ENCODE data around the gene ALPK3.
A peak's percentile ranks its signal among the peaks of the same experiment; 100 is the strongest.

The ALPK3 gene

DNA sequence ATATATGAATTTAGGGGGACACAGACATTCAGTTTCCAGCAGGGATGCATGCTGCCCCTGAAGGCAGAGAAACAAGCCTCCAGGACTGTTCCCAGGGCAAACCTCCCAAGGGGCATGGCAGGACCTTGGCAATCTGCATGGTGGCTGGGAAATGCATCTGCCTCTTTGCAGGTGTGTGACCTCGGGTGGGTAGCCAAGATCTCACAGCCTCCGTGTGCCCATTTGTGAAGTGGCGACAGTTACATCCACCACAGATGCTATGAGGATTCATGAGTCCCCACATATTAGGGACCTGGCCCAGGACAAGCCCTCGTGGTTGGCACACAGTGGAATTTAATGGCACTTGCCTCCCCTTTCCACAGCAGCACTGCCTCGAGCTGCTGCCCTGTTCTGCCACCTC lies 97.2 kb downstream of the ALPK3 start:
- no peak overlapping the region for H3K4me3 ChIP-seq (ENCODE audit: low read length)
- DNase-seq (ENCODE audit: low read depth): no peak
- TF ChIP-seq, protein P1, sequence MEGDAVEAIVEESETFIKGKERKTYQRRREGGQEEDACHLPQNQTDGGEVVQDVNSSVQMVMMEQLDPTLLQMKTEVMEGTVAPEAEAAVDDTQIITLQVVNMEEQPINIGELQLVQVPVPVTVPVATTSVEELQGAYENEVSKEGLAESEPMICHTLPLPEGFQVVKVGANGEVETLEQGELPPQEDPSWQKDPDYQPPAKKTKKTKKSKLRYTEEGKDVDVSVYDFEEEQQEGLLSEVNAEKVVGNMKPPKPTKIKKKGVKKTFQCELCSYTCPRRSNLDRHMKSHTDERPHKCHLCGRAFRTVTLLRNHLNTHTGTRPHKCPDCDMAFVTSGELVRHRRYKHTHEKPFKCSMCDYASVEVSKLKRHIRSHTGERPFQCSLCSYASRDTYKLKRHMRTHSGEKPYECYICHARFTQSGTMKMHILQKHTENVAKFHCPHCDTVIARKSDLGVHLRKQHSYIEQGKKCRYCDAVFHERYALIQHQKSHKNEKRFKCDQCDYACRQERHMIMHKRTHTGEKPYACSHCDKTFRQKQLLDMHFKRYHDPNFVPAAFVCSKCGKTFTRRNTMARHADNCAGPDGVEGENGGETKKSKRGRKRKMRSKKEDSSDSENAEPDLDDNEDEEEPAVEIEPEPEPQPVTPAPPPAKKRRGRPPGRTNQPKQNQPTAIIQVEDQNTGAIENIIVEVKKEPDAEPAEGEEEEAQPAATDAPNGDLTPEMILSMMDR (IDR thresholded peaks at IDR 0.05; ENCODE audit: insufficient read depth, low read depth, low read length, missing control alignments): no peak

DNA sequence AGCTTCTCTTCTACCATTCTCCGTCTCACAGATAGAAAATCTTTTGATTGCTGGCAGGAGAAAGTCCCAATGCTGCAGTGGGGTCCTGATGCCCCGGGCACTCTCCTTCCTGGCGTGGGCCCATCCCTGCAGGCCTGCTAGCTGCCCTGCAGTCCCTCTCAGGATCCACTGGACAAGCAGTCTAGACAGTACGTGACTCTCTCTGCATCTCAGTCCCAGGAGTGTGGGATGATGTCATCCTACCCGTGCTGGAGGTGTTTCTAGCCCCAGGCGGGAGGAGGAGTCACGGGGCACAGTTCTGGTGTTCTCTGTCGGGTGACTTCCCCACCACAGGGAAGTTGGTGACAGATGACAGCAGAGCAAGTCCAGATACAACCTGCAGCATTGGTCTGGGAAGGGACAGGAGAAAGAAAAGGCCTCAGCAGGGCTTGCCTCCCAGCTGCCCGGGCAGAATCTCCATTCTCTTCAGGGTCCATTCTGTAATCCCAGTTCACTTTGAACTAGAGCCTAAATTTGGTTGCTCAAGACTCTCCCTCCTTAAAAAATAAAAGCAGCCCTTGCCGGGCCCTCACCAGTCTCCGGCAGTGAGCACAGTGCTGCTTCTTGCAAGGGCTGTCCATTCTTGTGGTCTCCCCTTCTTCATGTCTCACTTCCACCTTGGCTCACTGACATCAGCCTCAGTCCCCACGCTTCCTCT lies 97.9 kb downstream of the ALPK3 start:
- DNase-seq (ENCODE audit: low read depth): peak; percentile 95
- no peak overlapping the region for H3K4me3 ChIP-seq (ENCODE audit: low read length)

DNA sequence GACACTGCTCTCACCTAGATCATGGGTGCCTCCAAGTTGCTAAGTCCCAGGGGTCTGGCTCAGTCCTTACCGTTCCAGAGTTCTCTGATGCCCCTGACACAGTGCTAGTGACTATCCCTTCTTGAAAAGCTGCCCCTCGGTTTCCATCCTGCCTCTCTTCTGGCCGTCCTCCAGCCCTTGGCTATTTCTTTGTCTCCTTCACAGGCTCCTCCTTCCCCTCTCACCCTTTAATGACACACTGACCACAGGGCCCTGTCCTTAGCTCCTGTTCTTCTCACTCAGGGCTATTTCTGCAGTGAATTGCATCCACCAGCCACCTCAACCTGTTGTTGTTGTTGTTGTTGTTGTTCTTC lies 98.4 kb downstream of the ALPK3 start:
- H3K4me3 ChIP-seq (ENCODE audit: low read length): no peak overlapping the region
- TF ChIP-seq, protein P1 (IDR thresholded peaks at IDR 0.05; ENCODE audit: insufficient read depth, low read depth, low read length, missing control alignments): no peak
- DNase-seq (ENCODE audit: low read depth): no peak

More for the DNA sequence above, 97.9 kb downstream of the ALPK3 start:
- TF ChIP-seq, protein P1 (IDR thresholded peaks at IDR 0.05; ENCODE audit: insufficient read depth, low read depth, low read length, missing control alignments): no peak

DNA sequence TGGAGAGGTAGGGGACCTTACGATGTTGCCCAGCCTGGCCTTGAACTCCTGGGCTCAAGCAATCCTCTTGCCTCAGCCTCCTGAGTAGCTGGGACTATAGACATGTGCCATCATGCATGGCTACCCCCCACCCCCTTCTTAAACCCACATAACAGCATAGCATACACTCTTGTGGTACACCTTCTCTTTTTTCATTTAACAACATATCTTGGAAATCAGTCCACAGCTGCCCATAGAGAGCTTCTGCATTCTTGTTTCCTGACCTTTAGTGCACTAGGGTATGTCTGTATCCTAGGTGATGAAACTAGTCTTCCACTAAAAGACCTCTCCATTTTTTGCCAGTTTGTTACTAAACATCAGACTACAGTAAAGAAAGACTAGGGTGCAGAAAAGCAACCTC lies 100.3 kb downstream of the ALPK3 start:
- TF ChIP-seq, protein P1 (IDR thresholded peaks at IDR 0.05; ENCODE audit: insufficient read depth, low read depth, low read length, missing control alignments): no peak
- no peak overlapping the region for H3K4me3 ChIP-seq (ENCODE audit: low read length)
- no peak for DNase-seq (ENCODE audit: low read depth)

DNA sequence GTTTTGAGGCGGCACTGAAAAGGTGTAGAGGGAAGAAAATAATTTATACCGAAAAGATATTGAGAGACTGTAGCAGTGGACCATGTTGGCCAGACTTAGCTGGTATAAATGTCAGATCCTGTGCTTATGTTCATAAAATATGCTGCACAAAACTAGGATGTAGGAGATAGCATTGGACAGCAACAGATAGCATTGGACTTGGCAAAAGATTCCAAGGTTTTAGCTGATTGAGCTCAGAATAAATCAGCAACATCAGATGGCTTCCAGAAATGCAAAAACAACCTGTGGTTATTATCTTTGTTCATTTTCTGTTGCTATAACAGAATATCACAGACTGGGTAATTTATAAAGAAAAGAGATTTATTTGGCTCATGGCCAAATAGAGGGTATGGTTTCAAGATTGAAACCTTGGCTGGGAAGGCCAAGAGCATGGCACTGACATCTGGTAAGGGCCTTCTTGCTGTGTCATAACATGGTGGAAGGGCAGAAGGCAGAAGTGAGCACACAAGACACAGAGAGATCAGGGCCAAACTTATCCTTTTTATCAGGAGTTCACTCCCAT lies 102.0 kb downstream of the ALPK3 start:
- DNase-seq (ENCODE audit: low read depth): no peak
- no peak overlapping the region for H3K4me3 ChIP-seq (ENCODE audit: low read length)
- TF ChIP-seq, protein P1 (IDR thresholded peaks at IDR 0.05; ENCODE audit: insufficient read depth, low read depth, low read length, missing control alignments): no peak

DNA sequence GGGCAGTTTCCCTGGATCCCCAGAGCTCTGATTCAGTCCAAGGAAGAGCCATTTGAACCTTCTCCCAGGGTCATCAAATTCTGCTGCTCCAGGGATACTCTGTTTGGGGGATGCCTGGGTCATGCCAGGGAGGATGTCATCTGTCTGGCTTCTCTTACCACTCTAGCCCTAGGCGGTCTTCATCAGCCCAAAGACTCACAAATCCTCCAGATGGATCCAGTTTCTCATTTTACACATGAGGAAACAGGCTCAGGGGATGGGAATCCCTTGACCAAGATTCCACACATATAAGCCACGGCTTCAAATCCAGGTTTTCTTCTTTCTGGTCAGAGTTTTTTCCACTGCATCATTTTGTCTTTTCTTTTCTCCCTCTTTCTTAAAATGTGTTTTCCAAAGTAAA lies 104.0 kb downstream of the ALPK3 start:
- no peak for DNase-seq (ENCODE audit: low read depth)
- TF ChIP-seq, protein P1 (IDR thresholded peaks at IDR 0.05; ENCODE audit: insufficient read depth, low read depth, low read length, missing control alignments): no peak
- H3K4me3 ChIP-seq (ENCODE audit: low read length): no peak overlapping the region

DNA sequence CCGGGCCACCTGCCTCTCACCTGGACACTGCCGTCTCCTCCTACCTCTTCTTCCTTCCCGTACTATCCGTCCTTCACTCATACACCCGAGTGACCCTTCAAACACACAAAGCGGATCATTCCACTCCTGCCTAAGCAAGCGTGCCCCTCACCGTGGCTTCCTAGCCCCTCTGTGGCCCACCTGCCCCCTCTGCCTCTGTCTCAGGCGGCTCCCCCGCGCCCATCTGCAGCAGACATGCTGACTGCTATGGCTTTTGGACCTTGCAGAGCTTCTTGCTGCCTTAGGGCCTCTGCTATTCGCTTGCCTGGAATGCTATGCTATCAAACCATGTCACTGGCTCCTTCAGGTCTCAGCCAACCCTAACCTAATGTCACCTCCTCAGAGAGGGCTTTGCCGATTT lies 105.4 kb downstream of the ALPK3 start:
- DNase-seq (ENCODE audit: low read depth): no peak
- TF ChIP-seq, protein P1 (IDR thresholded peaks at IDR 0.05; ENCODE audit: insufficient read depth, low read depth, low read length, missing control alignments): no peak
- no peak overlapping the region for H3K4me3 ChIP-seq (ENCODE audit: low read length)

Data from epithelial cell of esophagus (primary cell).